ENCODE measurements around the gene PEX19. TPM values are rescaled to one million over a fixed set of nuclear protein-coding genes. Genes with fewer than 3 reads are reported as not detected.

PEX19 gene
- polyA plus RNA-seq, 1 donor from 2014 or later, result 51.6 TPM

Small RNA genes lying within 50 kb of the gene (small RNA-seq; reads per million reads assigned to genes)
- gene RF00019, result 0 to 1.2 (median 0) reads per million in 3 experiments

Other genes with a start within 250 kb of the PEX19 start
- gene KCNJ10, start 215.0 kb downstream of the PEX19 start, polyA plus RNA-seq, result not detected in 2 replicates
- 8.0 and 9.8 TPM in 2 replicates for gene KCNJ9, start 203.6 kb downstream of the PEX19 start, polyA plus RNA-seq
- gene IGSF8, start 186.5 kb downstream of the PEX19 start, polyA plus RNA-seq, result 26.9 and 27.3 TPM in 2 replicates
- 0.12 and 0.14 TPM in 2 replicates for gene ATP1A2, start 169.4 kb downstream of the PEX19 start, polyA plus RNA-seq
- not detected in 2 replicates for gene ATP1A4, start 133.5 kb downstream of the PEX19 start, polyA plus RNA-seq
- gene CASQ1, start 94.6 kb downstream of the PEX19 start, polyA plus RNA-seq, result not detected in 2 replicates
- gene PEA15, start 79.7 kb downstream of the PEX19 start, polyA plus RNA-seq, result 46.4 and 51.9 TPM in 2 replicates
- gene DCAF8, start 22.6 kb downstream of the PEX19 start, polyA plus RNA-seq, result 153 TPM in 2 replicates
- 75.0 and 75.6 TPM in 2 replicates for gene COPA, start 58.1 kb upstream of the PEX19 start, polyA plus RNA-seq
- 21.0 and 26.8 TPM in 2 replicates for gene NCSTN, start 58.2 kb upstream of the PEX19 start, polyA plus RNA-seq
- gene NHLH1, start 81.9 kb upstream of the PEX19 start, polyA plus RNA-seq, result 0.11 and 0.90 TPM in 2 replicates
- 22.6 and 34.0 TPM in 2 replicates for gene VANGL2, start 115.4 kb upstream of the PEX19 start, polyA plus RNA-seq
- not detected in 2 replicates for gene SLAMF6, start 238.1 kb upstream of the PEX19 start, polyA plus RNA-seq

Data from neural cell (in vitro differentiated cells).